GM21723 (cell line): Measurements from ENCODE around the gene SP5.
"Not testable (repeated sequence)": the region's sequence is repeated elsewhere in the genome, so short reads cannot be mapped to it uniquely, and the experiment has no call there.

Experiments used
- ATAC-seq: cut with Tn5 transposase; IDR thresholded peaks from one replicate; pipeline ENCODE4 v1.9.1; 2021; ENCODE audit warnings: mild to moderate bottlenecking, moderate library complexity; ENCODE audit not compliant: unreplicated experiment

Gene SP5

GRCh38 chr2:170715062-170715931 lies at the start of gene SP5:
SP5 (plus strand) TSS chr2:170715337; CDS start chr2:170715513, 176 bp downstream.
- ATAC-seq: no peak

GRCh38 chr2:170665743-170666142 lies 49.4 kb upstream of the SP5 start:
- no peak for ATAC-seq

- ATAC-seq: no peak
Observed at GRCh38 chr2:170669909-170670308, 45.2 kb upstream of the SP5 start.

GRCh38 chr2:170670651-170671050 lies 44.5 kb upstream of the SP5 start:
- no peak for ATAC-seq

GRCh38 chr2:170671079-170671478 lies 44.1 kb upstream of the SP5 start:
- no peak for ATAC-seq

DNA sequence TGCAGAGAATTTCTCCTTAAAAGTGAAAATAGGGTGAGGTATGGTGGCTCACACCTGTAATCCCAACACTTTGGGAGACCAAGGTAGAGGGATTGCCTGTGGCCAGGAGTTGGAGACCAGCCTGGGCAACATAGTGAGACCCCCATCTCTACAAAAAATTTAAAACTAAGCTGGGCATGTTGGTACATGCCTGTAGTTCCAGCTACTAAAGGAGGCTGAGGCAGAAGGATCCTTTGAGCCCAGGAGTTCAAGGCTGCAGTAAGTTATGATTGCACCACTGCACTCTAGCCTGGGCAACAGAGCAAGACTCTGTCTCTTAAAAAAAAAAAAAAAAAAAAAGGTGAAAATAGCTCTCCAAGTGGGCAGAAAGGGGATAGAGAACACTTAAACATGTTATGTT lies 40.9 kb upstream of the SP5 start:
- ATAC-seq: not testable (repeated sequence)

DNA sequence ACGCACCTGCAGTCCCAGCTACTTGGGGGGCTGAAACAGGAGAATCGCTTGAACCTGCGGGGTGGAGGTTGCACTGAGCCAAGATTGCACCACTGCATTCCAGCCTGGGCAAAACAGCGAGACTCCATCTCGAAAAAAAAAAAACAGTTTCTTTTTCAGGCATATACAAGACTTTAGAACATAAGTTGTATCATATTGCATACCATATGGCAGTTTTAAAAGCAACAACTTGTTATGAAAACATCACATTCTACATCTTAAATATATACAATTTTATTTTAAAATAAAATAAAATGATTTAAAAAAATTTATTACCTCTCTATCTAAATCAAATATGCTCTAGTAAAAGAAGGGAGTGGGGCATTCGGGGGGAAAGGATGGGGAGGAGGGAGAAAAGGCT lies 39.4 kb upstream of the SP5 start:
- ATAC-seq: no peak

DNA sequence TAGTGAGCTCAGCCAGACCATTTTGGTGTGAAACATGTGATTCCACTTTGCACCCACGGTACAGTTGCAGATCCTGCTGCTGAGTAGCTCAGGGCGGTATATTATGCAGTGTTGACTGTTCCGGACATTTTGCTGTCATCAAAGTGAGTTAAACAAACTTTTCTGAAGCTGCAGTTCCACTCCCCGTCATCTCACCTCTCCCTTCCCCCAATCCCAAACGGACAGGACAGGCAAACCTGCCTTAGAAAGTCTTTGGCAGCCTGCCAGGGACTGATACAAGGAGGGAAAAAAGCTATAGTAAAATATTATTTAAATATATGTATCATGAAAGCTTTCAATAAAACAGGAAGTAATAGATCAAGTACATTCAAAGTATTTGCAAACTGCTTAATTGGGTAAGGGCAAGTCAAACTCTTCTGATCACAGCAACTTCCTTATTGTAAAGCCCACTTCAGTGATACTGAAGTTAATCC lies 35.5 kb upstream of the SP5 start:
- no peak for ATAC-seq

DNA sequence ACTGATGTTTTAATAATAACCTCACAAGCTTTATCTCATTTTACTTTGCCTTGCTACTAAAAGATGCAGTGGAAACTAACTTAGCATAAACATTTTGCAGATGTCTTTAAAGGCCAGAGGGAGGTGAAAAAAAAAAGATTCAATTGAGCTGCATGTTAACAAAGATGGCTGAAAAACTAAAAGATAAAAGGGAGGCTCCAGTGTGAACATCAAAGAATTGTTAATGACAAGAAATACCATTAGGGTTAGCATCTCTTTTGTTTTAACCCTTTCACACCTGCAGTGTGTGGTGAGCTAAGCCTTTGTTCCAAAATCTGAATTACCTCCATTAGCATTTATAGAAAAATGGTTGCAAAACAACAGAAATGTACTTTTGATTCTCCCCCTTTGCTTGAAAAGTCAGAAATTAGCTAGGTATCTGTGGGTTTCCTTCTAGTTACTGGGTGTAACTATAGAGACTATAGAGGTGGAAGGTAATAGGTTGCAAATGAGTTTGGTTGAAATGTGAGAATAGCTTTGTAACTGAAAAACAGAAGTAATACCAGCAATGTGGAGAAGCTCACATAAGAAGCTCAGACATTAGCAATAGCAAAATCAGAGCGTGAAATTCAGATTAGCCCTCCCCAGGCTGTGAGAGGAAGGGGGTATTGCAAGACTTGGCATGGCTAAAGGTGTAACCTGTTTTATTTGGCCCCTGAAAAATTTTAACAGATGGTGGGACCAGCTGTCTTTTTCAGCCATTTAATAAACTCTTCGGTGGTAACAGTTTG lies 34.8 kb upstream of the SP5 start:
- ATAC-seq: peak; percentile 95

DNA sequence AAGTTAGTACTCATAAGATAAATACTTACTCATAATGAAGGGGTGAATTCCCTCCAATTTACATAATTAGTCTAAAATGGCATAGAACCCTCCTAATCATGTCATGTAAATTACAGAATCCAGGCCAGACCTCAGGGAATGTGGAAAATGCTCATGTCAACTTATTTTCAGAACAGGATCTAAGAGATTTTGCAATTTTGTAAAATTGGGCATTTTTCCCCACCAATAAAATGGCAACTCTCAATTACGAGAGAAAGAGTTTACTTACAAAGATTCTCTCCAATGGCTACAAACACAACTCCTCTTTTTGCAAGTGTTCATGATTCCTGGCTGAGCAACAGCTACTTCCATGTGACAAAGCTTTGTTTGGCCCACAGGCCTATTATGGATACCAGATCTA lies 33.8 kb upstream of the SP5 start:
- no peak for ATAC-seq

DNA sequence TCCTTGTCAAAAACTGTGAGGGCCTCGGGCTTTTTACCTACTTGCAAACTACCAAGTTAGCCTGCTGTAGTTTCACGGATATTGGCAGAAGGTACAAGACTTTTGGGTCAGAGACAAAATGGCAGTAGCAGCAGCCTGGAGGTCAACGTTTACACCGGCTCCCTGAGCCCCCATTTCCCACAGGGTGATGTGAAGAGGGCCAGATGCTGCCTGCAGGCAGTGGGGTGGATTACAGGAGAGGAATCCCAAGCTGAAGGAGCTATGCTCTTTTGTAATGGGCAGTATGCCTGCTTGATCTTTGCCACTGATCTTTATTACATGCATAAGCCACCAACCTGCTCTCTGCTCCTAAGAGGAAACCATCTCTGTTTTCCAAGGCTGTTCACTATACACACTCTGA lies 29.5 kb upstream of the SP5 start:
- no peak for ATAC-seq

DNA sequence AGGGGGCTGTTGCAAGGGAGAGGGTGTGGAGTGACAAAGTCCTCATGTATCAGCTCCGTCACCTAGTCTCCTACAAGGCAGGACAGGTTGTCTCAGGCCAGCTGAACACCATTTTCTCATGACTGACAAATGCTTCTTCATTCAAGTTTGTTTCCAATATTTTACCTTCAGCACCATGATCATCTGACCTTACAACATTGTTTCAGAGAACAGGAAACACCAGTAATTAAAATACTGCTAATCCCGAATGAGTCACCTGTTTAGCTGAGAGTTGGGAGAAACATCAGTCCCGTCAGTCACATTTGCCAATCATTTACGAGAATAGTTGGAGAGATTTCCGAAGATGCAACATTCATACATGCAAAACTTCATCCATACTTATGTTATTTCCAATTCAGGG lies 25.7 kb upstream of the SP5 start:
- no peak for ATAC-seq

- no peak for ATAC-seq
Observed at GRCh38 chr2:170690640-170691039, 24.5 kb upstream of the SP5 start.

DNA sequence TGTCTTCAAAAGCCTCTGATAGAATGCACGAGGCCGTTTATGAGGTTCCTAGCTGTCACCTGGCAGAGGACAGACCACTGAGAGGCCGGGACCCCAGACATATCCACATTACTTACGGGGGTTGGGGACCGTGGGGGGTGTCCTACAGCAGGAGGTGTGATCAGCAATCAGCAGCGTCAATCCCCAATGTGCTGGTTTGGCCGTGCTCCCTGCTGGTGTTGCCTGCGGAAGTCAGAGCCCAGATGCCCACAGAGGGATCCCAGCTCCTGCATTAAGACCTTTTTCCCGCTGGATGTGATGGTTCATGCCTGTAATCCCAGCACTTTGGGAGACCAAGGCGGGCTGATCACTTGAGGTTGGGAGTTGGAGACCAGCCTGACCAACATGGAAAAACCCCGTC lies 20.8 kb upstream of the SP5 start:
- no peak for ATAC-seq

GRCh38 chr2:170695521-170696410 lies 19.4 kb upstream of the SP5 start:
- no peak for ATAC-seq

DNA sequence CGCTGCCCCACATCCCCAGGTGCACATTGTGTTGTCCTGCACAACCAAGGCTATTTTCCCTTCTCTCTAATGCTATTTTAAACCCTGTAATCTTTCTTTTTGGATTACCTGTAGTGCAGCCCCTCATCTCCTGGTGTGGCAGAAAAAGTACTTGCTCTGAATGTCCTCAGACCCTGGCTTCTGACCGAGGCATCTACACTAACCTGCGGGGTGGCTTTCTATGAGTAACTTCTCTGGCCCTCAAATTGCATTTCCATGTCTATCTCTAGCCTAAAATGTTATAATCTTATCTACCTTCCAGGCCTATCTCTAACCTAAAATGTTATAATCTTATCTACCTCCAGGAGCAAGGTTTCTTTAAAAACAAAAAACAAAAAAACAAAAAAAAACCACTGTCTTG lies 18.2 kb upstream of the SP5 start:
- no peak for ATAC-seq

DNA sequence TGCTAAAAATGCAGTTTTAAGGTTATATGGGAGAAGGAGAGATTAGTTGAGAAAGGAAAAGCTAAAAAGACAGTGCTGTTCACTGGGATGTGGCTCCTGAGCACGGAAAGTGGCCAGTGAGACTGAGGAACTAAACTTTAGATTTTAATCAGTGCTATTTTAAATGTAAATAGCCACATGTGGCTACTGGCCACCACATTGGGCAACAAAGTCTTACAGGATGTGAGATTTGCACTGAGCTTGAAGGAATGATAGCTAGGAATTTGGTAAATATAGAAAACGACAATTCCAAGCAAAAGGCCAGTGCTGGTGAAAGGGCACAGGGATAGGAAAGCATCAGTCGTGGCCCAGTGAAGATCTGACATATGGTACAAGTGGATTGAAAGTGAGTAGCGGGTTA lies 14.1 kb upstream of the SP5 start:
- no peak for ATAC-seq

GRCh38 chr2:170703776-170704476 lies 11.2 kb upstream of the SP5 start:
- ATAC-seq: no peak

- no peak for ATAC-seq
Observed at GRCh38 chr2:170707821-170708795, 7.0 kb upstream of the SP5 start.
